Esophagus muscularis mucosa (tissue), 4 donors: ENCODE data around the gene ZNF770.

ENCODE experiments used
- CTCF ChIP-seq, 3 experiments: fragments of 200-600 bp in 2 of 3; fragments of 450-650 bp in 1 of 3; sonication (generic) in 2 of 3; IDR thresholded peaks; one replicate each; pipeline ENCODE4 v1.5.1; 2017 to 2019; ENCODE audit warnings: antibody characterized with exemption in 3 of 3, mild to moderate bottlenecking in 2 of 3, moderate library complexity in 1 of 3
- EP300 ChIP-seq: sonication (generic); formaldehyde crosslinking; IDR thresholded peaks from one replicate; pipeline ENCODE4 v1.6.1; 2017; ENCODE audit warnings: antibody characterized with exemption
- POLR2AphosphoS5 ChIP-seq, 2 donors: sonication (generic); formaldehyde crosslinking; IDR thresholded peaks; one replicate each; pipeline ENCODE4 v1.6.1; 2017; ENCODE audit warnings: antibody characterized with exemption in 2 of 2

- TF ChIP-seq POLR2AphosphoS5 (IDR thresholded peaks at IDR 0.05) (no peak), CTCF (IDR thresholded peaks at IDR 0.05) (no peak), EP300 (no peak)
Measured at GRCh38 chr15:35003928-35004327, 15.8 kb upstream of the ZNF770 start.
